ENCODE results near the gene ZNF778. TPM values are rescaled to one million over a fixed set of nuclear protein-coding genes. Genes with fewer than 3 reads are reported as not detected.

ZNF778 gene
- total and polyA plus RNA-seq, 2 of the 13 experiments (the other 11 are each of a cell fraction or from before 2014, with no cell fraction given) = 3.8 to 7.2 TPM

GRCh38 chr16:89171216-89172170 is 46.0 kb upstream of the ZNF778 start, which contains the start of gene CDH15 (continued):
- TF ChIP-seq ZNF275 (CRISPR knock-in tag; IDR thresholded peaks at IDR 0.05; ENCODE audit: borderline replicate concordance) (no peak), STAT6 (CRISPR knock-in tag; IDR thresholded peaks at IDR 0.05; ENCODE audit: borderline replicate concordance) (no peak), FOXM1 (CRISPR knock-in tag; IDR thresholded peaks at IDR 0.05) (no peak), HNRNPK (IDR thresholded peaks at IDR 0.05; ENCODE audit: low read depth, low read length, poor library complexity, severe bottlenecking) (peak; percentile 75), ZNF589 (CRISPR knock-in tag; conservative IDR thresholded peaks at IDR 0.05) (no peak), PLRG1 (conservative IDR thresholded peaks at IDR 0.05) (no peak), MYNN (CRISPR knock-in tag; IDR thresholded peaks at IDR 0.05; ENCODE audit: low read depth) (no peak), SSRP1 (CRISPR knock-in tag; IDR thresholded peaks at IDR 0.05) (no peak), EP300 (IDR thresholded peaks at IDR 0.05; ENCODE audit: low read depth in 2 of 2, low read length in 2 of 2) (no peak), EP300 (CRISPR knock-in tag; IDR thresholded peaks at IDR 0.05; ENCODE audit: borderline replicate concordance) (no peak), PBX2 (CRISPR knock-in tag; IDR thresholded peaks at IDR 0.05) (peak; percentile 93), NKX3-1 (CRISPR knock-in tag; IDR thresholded peaks at IDR 0.05) (no peak), ZFP91 (CRISPR knock-in tag; IDR thresholded peaks at IDR 0.05; ENCODE audit: borderline replicate concordance) (0 out of 2 replicates have a peak, but pooled peaks have one; percentile 4), ZFP90 (CRISPR knock-in tag; IDR thresholded peaks at IDR 0.05; ENCODE audit: borderline replicate concordance) (0 out of 2 replicates have a peak, but pooled peaks have one; percentile 39), ZUFSP (CRISPR knock-in tag; IDR thresholded peaks at IDR 0.05; ENCODE audit: borderline replicate concordance) (no peak)

Measured in HepG2 (cell line).